SK-N-MC (cell line): ENCODE results near the gene DNAH8.

Experiments
- DNase-seq: peaks from one replicate; pipeline ENCODE4 v3.0.0-alpha.2; 2011; ENCODE audit warnings: low read depth, low spot score
- H3K27ac ChIP-seq: fragments of 200-600 bp; sonication (generic); 2 replicates; pipeline ENCODE4 v1.5.1; 2016; ENCODE audit warnings: mixed run types
- H3K36me3 ChIP-seq: fragments of 200-600 bp; sonication (generic); 2 replicates; pipeline ENCODE4 v1.6.1; 2017; ENCODE audit warnings: antibody characterized with exemption, low read length, mixed read lengths; ENCODE audit not compliant: insufficient read depth
- H3K4me3 ChIP-seq: fragments of 200-600 bp; sonication (generic); 2 replicates; pipeline ENCODE4 v1.5.1; 2016
- H3K9ac ChIP-seq: fragments of 200-600 bp; sonication (generic); 2 replicates; pipeline ENCODE4 v1.8.0; 2017; ENCODE audit warnings: mixed run types, mixed read lengths; ENCODE audit not compliant: insufficient read length
- H3K9me3 ChIP-seq: fragments of 200-600 bp; sonication (generic); 2 replicates; pipeline ENCODE4 v1.6.1; 2017; ENCODE audit warnings: low read depth, mild to moderate bottlenecking, antibody characterized with exemption, low read length, moderate library complexity, mixed read lengths
- EZH2 ChIP-seq: fragments of 200-600 bp; sonication (generic); IDR thresholded peaks from one replicate; pipeline ENCODE4 v1.6.1; 2017; ENCODE audit warnings: antibody characterized with exemption
- FOXP2 ChIP-seq: optimal IDR thresholded peaks from 2 replicates; pipeline ENCODE3; 2011; ENCODE audit warnings: mild to moderate bottlenecking, moderate library complexity; ENCODE audit not compliant: insufficient read depth; ENCODE audit errors: extremely low read length, control extremely low read depth
- POLR2AphosphoS5 ChIP-seq: IDR thresholded peaks from 2 replicates; pipeline ENCODE4 v1.6.1; 2012; ENCODE audit warnings: mild to moderate bottlenecking, low read depth, low read length, borderline replicate concordance

DNAH8 gene

DNA sequence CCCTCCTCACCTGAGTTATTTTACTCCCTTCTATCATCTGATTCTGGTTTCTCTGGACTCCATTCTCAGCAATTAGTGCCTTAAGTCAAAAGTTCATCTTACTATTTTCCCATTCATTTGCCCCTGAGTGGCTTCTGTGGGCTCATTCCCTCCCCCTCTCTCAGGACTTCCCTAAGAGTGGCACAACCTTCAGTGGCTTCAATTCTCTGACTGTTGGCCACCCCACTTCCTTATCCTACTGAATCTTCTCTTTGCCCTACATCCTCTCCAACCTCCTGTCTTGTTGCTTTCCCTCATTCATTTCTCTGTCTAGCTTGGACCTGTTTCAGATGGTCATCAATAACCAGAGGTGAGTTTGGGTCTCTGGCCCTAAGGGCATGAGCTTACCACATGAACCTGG is 272.4 kb downstream of the DNAH8 start:
- Histone ChIP-seq H3K36me3 (no peaks in the 10 kb centered on the region), H3K27ac (no peak overlapping the region), H3K4me3 (no peak overlapping the region), H3K9me3 (no peaks in the 10 kb centered on the region), H3K9ac (no peak overlapping the region)
- no peak for DNase-seq
- TF ChIP-seq POLR2AphosphoS5 (no peak), EZH2 (no peak), FOXP2 (no peak)

DNA sequence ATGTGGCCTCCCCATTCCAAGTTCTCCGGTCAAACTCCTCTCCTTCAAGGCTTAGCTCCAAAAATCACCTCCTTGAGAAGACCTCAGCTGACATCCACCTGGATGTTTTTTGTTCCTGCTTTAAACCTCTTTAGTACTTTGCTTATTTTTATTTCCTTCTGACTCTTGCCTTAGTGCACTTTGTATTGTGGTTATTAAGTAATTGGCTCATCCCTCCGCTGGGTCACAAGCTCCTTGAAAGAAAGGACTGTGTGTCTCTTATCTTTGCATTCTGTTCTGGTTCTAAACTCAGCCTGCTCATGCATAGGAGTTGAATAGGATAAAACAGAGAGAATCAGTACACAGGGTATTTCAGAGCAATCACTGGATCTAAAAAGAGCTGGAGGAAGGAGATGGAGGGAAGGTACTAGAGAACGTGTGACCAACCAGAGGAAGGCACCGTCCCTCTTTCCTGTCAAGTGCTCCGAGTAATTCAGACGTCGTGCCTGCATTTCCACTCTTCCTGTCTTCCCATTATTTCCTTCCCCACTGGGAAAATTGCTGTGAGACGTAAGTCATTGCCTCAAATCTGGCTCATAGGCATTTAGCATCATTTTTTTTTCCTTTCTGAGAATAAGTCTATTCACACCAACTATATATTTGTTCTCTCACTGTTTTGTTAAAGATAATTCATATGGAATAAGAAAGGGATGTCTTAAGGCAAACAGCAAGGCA is 273.8 kb downstream of the DNAH8 start:
- TF ChIP-seq POLR2AphosphoS5, result no peak
- TF ChIP-seq FOXP2, result no peak
- no peak for TF ChIP-seq EZH2
- no peak overlapping the region for H3K4me3 ChIP-seq
- no peak overlapping the region for H3K9ac ChIP-seq
- no peak for DNase-seq
- H3K36me3 ChIP-seq, result no peaks in the 10 kb centered on the region
- no peaks in the 10 kb centered on the region for H3K9me3 ChIP-seq
- no peak overlapping the region for H3K27ac ChIP-seq

- H3K9me3 ChIP-seq, result no peaks in the 10 kb centered on the region
- TF ChIP-seq EZH2 (no peak), POLR2AphosphoS5 (no peak)
- H3K9ac ChIP-seq, result no peak overlapping the region
- DNase-seq, result no peak
- no peaks in the 10 kb centered on the region for H3K36me3 ChIP-seq
- H3K4me3 ChIP-seq, result no peak overlapping the region
- no peak overlapping the region for H3K27ac ChIP-seq
These were observed 275.4 kb downstream of the DNAH8 start for GRCh38 chr6:38990475-38990874.

- H3K27ac ChIP-seq, result no peak overlapping the region
- no peaks in the 10 kb centered on the region for H3K9me3 ChIP-seq
- DNase-seq, result no peak
- no peaks in the 10 kb centered on the region for H3K36me3 ChIP-seq
- H3K9ac ChIP-seq, result no peak overlapping the region
- TF ChIP-seq FOXP2, result no peak
- no peak for TF ChIP-seq EZH2
- TF ChIP-seq POLR2AphosphoS5, result no peak
- no peak overlapping the region for H3K4me3 ChIP-seq
These were observed 281.6 kb downstream of the DNAH8 start for GRCh38 chr6:38996676-38997075.

GRCh38 chr6:38997128-38997761 is 282.1 kb downstream of the DNAH8 start:
- Histone ChIP-seq H3K27ac (no peak overlapping the region), H3K36me3 (no peaks in the 10 kb centered on the region), H3K9ac (no peak overlapping the region), H3K4me3 (no peak overlapping the region), H3K9me3 (no peaks in the 10 kb centered on the region)
- peak; percentile 2 for DNase-seq
- TF ChIP-seq EZH2, result no peak
- TF ChIP-seq FOXP2, result no peak
- TF ChIP-seq POLR2AphosphoS5, result no peak

DNA sequence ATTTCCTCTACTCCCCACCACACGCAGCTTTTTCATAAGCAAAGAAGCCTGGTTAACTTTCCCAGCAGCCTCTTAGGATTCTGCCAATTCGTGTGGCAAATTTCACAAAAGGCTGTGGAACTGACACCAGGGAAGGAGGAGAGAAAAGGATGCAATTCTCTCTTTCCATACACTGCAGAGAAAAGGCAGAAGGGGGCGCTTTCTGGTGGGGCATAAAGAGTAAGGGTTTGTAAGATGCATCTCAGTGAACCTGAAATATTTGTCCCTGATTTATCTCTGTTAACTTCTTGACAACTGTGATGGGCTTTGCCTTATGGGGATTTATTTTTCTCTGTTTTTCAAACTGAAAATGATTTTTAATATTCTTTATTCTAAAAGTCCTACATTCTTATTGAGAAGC is 288.0 kb downstream of the DNAH8 start:
- H3K9ac ChIP-seq, result no peak overlapping the region
- TF ChIP-seq FOXP2 (no peak), POLR2AphosphoS5 (no peak), EZH2 (no peak)
- no peak overlapping the region for H3K27ac ChIP-seq
- H3K9me3 ChIP-seq, result no peaks in the 10 kb centered on the region
- H3K36me3 ChIP-seq, result no peaks in the 10 kb centered on the region
- no peak for DNase-seq
- no peak overlapping the region for H3K4me3 ChIP-seq

DNA sequence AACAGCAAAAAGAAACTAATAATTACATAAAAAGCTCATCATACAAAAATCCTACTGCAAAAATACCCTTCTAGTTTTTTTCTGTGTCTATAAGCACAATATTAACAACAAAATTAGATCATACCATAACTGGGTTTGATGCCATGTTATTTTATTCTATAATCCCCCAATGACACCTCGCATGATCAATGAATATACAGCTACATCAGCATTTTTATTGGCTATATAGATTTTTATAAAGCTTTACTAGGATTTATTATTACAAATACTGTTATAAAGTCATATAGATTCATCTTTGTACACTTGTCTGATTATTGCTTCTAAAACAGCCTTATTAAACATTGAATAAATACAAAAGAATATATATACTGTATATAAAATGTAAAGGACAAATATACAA is 288.4 kb downstream of the DNAH8 start:
- no peaks in the 10 kb centered on the region for H3K36me3 ChIP-seq
- DNase-seq, result no peak

DNA sequence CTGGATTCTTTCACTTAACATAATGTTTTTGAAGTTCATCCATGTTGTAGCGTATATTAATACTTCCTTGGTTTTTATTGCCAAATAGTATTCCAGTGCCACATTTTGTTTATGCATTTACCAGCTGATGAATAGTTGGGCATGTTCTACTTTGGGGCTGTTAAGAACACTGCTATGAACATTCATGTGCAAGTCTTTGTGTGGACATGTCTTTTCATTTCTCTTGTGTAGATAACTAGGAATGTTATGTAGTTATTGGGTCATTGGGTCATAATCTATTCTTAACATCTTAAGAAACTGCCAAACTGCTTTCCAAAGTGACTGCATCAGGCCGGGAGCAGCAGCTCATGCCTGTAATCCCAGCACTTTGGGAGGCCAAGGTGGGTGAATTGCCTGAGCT is 289.7 kb downstream of the DNAH8 start:
- TF ChIP-seq FOXP2 (no peak), EZH2 (no peak), POLR2AphosphoS5 (no peak)
- H3K36me3 ChIP-seq, result no peaks in the 10 kb centered on the region
- H3K27ac ChIP-seq, result no peak overlapping the region
- no peak overlapping the region for H3K9ac ChIP-seq
- H3K4me3 ChIP-seq, result no peak overlapping the region
- DNase-seq, result no peak
- H3K9me3 ChIP-seq, result no peaks in the 10 kb centered on the region

More for the DNA sequence above, 288.4 kb downstream of the DNAH8 start:
- no peak overlapping the region for H3K27ac ChIP-seq
- no peaks in the 10 kb centered on the region for H3K9me3 ChIP-seq
- H3K4me3 ChIP-seq, result no peak overlapping the region
- H3K9ac ChIP-seq, result no peak overlapping the region
- no peak for TF ChIP-seq EZH2

GRCh38 chr6:39005774-39006173 is 290.7 kb downstream of the DNAH8 start:
- H3K4me3 ChIP-seq, result no peak overlapping the region
- no peak overlapping the region for H3K9ac ChIP-seq
- H3K27ac ChIP-seq, result no peak overlapping the region
- no peak for TF ChIP-seq POLR2AphosphoS5
- no peak for TF ChIP-seq EZH2
- no peak for TF ChIP-seq FOXP2
- H3K36me3 ChIP-seq, result no peaks in the 10 kb centered on the region
- no peaks in the 10 kb centered on the region for H3K9me3 ChIP-seq
- DNase-seq, result no peak
